Inflammatory macrophage treated with lipopolysaccharide for 1 hour (primary cell): Measurements from ENCODE around the gene RHOA.
A peak's percentile ranks its signal among the peaks of the same experiment; 100 is the strongest.

Source experiments
- DNase-seq, 2 donors: peaks; one replicate each; pipeline ENCODE4 v3.0.0-alpha.2; 2020 to 2022

Gene RHOA

DNA sequence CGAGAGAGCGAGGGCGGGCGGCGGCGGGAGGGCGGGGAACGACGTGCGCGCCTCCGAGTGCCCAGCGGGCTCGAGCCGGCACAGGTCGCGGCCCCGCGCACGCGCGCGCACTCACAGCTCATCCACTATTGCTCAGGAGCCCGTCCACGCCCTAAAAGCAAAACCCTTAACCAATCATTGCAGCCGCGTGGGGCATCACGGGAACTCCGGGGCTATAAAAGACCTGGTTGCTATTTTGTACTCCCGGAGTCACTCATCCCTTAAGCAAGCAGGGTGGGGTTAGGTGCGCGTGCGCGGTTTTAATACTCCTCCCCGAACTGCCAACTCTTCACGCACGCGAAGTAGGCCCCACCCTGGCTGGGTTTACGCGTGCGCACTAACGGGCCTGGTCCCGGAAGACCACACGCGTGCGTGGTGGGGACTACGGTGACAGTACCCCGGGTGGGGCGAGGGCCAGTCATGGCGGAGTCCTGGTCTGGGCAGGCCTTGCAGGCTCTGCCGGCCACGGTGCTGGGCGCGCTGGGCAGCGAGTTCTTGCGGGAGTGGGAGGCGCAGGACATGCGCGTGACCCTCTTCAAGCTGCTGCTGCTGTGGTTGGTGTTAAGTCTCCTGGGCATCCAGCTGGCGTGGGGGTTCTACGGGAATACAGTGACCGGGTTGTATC is at the start of gene RHOA, which contains the start of gene TCTA:
TSS of gene RHOA (minus strand) at position 9 of the 664 bp plus-strand sequence. CDS start 36,387 bp downstream, outside the sequence.
TSS of gene TCTA (plus strand) at position 456 of the 664 bp plus-strand sequence. CDS start at position 460, 4 bp downstream.
- DNase-seq: peak; percentile 100

DNA sequence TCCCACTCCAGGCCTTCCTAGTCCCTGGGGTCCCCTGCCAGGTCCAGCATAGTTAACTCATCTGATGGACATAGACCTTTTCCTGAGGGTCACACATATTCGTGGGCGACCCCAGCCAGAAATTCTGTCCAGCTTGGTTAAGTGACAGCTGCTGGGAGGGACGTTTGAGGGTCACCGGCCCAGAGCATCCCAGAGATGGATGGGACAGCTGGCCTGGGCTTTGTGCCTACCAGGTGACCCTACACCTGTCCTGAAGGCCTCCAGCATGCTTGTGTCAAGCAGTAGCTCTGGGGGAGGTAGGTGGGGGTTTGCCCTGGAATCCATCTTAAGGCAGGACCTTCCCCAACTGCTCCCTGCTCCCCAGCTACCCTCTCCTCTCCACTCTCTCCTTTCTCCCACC is 49.2 kb upstream of the RHOA start:
- no peak for DNase-seq

DNA sequence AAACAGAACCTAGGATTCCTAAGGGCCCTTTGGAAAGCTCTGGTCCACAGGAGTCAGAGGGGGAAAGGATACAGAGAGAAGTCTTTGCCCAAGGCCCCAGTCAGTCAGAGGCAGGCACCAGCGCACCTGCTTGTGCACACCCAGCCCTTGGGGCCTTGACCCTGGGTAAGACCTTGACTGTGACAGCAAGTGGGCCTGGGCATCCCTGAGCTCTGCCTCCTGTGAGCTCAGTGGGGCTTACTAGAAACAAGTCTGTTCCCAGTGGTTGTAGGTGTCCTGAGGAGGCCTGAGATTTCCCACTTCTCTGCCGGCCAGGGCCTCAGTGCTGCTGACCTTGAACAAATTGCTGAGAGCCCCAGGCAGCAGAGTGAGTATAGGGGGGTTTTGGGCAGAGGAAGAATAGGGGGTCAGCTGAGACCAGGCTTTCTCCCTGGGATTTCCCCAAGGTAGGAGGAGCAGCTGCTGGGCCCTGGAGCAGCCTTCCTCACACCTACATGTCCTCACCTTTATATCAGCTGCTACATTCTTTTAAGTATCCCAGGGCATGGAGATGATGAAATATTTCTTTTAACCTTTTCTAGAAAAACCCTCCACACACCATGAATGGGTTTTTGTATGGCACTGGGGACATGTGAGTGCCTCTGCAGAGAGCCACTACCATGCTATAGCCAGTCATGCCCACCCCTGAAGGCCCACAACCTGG is 48.6 kb upstream of the RHOA start:
- no peak for DNase-seq

DNA sequence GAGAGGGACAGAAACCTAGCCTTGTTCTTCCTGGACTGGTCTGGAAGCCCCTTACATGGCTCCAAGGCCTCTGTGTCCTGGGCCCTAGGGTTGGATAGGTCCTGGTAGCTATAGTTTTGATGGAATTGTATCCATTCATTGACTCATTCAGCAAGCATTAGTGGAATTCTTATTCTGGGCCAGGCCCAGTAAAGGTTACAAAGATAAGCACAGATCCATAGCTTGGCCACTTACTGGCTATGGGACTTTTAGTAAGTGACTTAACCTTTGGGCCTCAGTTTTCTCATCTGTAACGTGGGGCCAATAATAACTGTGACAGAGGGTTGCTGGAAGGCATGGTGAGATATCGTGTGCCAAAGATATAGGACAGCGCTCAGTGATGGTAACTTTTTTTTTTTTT is 44.7 kb upstream of the RHOA start:
- DNase-seq: no peak

DNA sequence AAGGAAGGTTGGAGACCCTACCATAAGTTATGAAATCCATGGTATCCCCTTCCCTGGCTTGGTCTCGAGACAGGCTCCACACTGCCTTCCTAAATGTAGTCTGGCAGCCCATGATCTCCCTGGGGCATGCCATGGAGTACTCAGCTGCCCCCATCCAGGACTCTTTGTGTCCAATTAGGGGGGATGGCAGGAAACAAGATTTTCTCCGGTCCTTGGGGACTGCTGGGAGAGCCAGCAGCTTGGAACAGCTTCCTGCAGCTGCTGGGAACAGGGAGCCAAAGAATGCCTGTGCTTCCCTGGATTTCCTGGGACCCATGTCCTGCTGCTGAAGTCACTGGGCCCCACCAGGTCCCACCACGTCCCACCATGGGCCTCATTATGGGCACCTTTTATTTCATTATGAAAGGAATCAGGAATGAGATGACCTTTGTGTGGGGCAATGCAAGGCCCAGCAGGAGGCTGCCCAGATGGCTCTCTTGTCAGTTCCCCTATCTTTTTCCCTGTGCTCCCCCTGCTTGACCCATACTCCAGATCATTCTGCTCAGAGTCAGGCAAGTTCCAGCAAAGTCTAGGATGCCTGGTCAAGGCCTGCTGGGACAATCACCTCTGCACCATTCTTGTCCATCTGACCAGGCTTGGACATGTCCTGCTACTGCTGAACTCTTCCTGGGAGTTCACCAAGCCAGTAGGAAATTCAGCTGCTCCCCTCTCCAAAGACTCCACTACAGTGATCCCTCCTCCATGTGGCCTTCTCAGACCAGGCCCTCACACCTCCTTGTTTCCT is 43.3 kb upstream of the RHOA start:
- DNase-seq: no peak

DNA sequence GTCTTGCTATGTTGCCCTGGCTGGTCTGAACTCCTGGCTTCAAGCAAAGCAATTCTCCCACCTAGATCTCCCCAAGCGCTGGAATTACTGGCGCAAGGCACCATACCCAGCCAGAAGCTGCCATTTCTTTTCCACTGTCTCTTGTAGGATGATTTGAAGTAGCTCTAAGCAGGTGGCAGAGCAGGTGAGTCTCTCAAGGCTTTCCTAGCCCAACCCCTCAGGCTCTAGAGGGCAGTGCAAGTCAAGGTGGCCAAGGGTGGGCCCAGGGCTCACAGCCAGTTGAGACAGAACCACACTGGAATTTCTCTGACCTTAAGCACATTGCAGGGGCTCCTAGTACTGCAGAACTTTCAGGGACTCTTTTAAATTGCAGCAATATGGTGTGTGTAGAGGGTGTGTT is 42.7 kb upstream of the RHOA start:
- DNase-seq: no peak

DNA sequence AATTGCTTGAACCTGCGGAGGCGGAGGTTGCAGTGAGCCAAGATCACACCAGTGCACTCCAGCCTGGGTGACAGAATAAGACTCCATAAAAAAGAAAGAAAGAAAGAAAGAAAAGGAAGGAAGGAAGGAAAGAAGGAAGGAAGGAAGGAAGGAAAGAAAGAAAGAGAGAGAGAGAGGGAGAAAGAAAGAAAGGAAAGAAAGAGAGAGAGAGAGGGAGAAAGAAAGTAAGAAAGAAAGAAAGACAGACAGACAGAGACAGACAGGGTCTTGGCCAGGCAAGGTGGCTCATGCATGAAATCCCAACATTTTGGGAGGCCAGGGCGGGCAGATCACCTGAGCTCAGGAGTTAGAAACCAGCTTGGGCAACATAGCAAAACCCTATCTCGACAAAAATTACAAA is 41.8 kb upstream of the RHOA start:
- DNase-seq: no peak

DNA sequence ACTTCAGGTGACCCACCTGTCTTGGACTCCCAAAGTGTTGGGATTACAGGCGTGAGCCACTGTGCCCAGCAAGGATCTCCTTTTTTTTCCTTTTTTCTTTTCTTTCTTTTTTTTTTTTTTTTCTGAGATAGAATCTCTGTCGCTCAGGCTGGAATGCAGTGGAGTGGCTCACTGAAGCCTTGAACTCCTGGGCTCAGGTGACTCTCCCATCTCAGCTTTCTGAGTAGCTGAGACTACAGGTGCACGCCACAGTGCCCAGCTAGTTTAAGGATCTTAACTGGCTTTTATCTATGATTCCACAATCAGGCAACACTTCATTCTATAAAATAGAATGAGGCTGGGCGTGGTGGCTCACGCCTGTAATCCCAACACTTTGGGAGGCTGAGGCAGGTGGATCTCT is 33.6 kb upstream of the RHOA start:
- no peak for DNase-seq

DNA sequence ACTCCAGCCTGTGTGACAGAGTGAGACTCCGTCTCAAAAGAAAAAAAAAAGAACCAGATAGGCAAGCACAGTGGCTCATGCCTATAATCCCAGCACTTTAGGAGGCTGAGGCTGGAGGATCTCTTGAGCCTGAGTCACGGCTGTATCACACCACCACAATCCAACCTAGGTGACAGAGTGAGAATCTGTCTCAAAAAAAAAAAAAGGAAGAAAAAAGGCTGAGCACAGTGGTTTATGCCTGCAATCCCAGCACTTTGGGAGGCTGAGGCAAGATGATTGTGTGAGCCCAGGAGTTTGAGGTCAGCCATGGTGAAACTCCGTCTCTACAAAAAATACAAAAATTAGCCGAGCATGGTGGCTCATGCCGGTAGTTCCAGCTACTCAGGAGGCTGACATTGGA is 23.0 kb upstream of the RHOA start:
- no peak for DNase-seq

DNA sequence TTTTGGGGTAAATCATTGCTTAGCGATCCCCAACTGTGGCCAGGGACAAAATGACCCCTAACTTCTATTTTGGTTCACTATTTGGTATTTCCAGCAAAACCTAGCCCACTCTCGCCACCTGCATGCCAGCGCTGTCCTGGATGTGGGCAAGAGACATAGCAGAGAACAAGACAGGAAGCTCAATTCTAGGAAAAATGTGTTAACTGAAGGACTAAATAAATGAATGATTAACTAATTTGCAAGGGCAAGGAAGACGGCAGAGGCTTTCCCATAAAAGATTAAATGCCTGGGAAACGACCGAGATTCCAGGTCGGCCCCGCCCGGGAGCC is 16.9 kb upstream of the RHOA start:
- no peak for DNase-seq

DNA sequence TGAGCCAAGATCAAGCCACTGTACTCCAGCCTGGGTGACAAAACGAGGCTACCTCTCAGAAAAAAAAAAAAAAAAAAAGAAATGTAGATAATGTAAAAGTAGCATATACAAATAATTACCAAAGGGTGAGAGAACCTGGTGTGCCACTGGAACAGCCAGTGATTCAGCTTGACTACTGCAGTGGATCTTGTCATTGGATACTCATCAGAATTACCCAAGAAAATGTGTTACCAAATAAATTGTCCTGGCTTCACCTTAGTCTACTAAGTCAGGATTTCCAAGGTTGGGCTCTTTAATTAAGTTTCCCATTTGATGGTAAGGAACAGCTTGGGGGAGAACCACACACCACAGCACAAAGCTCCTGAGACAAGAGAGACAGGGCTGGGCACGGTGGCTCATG is 15.8 kb upstream of the RHOA start:
- peak in 1 of 2 donors; percentile 37 for DNase-seq

DNA sequence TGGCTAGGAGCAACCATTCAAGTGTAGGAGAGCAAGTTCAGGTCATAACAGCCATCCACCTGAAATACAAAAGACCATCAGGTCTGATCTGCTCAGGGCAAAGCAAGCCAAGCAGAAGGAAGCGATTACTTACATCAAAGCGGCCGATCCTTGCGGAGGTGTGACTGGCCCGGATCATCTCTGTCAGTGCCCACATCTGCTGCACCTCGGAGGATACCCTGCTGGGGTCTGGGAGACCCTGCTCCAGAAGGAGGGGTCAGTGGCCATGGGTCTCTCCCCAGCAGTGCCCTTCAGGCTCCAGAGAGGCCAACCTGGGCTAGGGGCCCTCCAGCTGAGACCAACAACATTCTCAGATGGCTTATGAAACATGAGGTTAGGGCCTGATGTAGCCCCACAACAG is 13.0 kb upstream of the RHOA start:
- no peak for DNase-seq

DNA sequence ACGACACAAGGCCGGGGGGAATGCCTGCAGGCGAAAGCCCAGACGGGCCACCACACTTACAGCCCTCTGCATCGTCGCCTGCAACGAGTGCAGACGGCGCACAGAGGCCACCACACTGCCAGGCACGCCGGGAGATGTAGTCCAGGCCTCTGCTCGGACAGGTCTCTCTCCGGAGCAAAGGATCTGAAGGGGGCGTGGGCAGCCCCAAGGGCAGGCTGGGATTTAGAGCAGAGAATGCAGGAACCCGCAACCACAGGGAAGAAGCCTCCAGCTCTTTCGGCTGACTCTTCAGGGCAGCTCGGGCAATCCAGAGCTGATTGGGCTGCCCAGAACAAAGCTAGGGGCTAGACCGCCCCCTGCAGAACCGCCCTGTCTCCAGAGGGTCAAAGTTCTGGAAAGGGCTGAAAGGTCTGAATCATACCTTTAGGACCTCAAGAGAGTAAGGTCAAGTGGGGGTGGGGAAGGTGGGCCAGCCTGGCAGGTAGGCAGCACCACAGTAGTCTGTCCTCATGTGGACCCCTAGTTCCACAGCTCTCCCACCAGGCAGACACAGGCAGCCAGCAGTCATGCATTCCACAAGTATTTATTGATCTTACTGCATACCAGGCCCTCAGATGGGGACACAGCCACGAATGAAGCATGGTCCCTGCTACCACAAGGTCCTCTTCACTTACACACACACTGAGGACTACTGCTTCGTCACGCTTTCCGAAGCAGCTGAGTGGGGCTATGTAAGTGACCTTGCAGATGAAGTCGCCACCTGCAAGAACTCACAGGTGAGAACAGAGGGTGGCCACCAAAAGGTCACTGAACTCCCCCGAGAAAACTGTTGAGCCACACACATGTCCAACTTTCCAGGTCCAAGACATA is 10.8 kb upstream of the RHOA start, which contains the start of gene AMT:
TSS of gene AMT (minus strand) at position 95 of the 870 bp plus-strand sequence. CDS start at position 72, 23 bp downstream.
- DNase-seq: peak in 1 of 2 donors; percentile 25

DNA sequence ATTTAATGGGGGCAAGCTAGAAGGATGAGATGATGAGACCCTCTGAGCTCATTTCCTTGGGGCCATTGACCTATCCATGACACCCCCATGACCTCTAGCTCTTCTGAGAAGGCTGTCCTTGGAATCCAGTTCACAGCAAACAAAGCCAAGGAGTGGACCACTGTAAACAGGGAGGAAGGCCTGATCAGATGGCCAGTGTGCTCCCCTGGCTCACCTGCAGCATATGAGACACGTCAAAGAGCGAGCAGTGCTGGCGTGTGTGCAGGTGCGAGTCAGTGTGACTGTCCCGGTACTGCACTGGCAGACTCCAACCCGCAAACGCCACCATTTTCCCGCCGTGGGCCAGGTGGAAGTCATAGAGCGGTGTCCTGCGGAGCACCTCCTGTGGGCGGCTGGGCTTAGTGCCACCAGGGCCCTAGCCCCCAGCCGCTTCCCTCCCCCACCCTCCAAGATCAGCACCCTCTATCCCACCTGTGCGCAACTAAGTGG is 10.2 kb upstream of the RHOA start:
- no peak for DNase-seq

DNA sequence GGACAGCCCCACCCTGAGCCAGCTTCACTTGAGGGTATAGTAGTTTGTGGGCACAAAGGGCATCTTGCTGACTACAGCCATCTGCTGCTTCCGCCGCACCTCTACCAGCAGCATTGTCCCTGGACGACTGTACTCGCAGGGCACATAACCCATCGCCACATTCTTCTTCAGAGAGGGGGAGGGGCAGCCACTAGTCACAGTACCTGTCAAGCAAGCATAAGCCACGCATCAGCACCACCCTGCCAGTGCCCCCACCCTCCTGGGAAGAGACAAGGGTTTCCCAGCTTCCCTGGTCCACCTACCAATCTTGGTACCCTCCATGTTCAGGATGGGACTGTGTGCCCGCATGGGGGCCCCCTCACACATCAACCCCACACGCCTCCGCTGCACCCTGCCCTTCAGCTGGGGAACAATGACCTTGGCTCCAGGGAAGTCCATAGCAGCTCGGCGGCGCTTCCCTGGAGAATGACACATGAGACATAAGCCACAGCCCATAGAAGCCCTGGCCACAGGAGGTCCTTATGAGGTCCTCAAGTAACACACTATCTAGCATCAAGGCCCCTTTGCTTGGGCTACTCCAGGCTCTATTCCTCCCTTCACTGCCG is 5.8 kb upstream of the RHOA start:
- DNase-seq: no peak

DNA sequence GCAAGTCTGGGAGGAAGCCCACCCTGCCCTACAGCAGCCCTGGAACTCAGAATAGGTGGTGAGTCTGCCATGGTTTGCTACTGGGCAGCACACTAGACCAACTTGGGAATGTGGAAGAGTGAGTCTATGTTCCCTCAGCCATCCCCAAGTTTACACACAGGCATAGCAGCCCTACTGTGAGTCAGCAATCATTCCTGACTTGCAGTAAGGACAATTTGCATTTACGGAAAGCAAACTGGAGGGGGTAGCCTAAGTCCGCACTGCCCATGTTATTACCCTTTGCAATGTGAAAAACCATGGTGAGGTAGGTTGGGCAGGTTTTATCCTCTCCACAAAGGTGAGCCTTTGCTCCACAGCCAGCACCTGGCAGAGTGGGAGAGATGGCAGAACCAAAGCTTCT is 5.1 kb upstream of the RHOA start:
- DNase-seq: no peak

DNA sequence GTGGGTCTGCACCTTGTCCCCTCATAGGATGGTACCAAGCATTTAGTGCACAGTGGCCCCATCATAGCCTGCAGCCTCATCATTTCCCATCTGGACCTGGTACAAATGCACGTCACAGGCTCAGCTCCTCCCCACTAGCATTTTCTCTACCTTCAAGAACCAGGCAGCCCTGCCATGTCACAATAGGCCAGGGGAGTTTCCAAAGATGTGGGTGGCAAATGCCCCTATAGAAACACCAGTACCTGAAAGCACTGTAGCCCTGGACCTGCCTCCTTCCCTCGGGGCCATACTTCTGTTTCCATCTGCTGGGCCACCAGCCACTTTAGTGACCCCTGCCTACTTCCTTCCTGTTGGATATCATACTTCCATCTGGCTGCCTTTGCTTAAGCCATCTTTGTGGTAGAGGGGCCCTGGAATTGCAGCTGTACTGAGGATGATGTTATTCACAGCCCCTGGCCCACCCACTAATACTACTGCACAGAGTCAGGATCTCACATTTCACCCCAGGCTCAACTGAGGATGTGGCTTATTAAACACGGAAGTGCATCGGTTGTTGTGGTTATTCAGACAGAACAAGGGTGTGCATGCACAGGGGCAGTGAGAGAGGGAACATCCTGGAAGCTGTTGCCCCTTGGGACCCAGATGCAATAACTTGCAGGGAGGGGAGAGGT is 4.3 kb upstream of the RHOA start:
- peak; percentile 31 to 34 for DNase-seq

DNA sequence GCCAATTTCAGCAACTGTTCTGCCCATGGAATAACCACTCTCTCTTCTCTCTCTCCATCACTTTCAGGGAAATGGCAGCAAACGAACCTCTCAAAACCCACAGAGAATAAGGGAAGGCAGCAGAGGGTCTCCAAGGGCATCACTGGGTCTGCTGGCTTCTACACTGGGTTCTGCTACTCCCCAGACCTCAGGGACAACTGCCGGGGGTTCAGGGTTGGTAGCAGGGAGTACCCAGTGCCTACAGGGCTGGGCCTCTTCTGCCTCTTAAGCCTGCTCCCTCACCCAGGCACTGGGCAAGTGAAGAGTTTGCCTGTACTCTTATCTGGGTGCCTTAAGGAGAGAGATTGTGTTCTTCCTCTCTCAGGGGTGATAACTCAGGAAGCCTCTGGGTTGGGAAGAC is 3.0 kb upstream of the RHOA start:
- no peak for DNase-seq

DNA sequence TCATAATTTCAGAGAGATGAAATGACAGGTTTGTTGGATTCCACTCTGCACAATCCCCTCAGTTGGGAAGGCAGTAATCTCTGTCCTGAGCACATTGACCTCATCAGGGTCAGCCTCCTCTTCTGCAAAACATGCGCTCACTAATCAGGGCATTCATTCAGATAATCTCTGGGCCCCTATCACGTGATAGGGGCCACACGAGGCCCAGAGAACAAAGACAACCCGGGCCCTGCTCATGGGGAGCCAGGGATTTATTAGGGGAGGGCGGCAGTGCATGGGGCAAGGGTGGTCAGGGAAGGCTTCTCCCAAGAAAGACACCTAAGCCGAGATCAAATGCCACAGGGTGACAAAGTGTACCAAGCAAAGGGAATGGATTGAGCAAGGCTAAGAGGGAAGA is 1.6 kb upstream of the RHOA start:
- DNase-seq: no peak

DNA sequence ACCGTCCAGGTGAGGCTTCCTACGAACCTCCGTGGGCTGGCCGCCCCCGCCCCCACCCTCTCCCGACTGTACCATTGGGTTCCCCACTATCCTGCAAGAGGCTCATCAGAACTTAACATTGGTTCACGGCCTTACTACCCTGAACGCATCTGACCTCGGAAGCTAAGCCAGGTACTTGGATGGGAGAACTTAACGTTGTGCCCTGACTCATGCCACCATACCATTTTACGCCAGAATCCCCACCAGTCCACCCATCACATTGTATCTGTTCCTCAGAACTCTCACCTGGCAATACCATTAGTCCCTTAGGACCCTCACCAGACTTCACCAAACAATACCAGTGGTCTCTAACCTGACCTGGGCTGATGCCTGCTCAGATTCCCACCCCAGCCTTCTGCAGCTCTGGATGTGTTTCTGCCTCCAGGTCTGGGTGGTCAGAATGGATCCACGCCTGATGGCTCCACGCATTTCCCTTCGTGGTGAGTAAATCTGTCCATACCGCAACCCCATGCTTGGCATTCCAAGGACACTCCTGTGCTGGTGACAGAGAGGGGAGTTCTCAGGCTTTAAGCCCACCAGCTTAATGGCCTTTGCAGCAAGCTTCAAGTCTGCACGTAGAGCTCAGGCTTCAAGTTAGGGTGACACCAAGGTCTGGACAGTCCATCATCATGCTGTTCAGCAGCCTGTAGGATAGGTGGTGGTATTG is 1.0 kb upstream of the RHOA start:
- DNase-seq: no peak

DNA sequence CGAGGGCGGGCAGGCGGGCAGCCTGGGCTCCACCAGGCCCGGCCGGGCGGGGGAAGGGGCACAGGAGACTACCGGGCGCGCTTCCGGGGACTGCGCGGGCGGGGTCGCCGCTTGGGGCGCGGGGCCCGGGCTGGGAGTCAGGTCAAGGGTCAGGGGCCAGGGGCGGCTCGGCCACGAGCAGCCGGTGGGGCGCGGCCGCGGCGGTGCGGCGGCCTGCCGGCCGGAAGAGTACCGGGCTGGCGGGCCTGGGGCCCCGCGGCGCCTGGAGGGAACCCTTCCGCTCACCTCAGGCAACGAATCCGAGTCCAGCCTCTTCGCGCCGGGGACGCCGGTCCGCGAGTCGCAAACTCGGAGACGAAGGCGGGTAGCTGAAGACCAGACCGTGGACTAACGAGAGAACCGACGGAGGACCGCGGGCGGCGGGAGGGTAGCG is 225 bp downstream of the RHOA start:
- peak in 1 of 2 donors; percentile 77 for DNase-seq
